ENCODE results near the gene EFEMP1.

DNA sequence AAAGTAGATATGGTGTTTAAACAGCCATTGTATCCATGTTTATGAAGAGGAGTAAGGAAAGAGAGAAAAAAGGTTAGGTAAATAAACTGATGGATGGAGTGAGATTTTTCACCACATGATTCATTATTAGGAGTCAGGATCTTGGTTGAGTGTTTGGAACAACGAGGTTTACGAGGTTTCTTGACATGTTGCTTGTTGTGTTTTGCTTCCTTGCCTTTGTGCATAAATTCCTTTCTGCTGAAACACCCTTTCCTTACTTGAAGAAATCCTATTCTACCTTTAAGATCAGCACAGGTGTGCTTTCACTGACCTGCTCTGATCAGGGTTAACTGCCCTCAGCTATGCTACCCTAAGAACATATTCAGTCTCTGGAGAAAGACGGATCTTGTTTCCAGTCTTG, 66.6 kb downstream of the EFEMP1 start:
- TF ChIP-seq CTCF (IDR thresholded peaks at IDR 0.05) = no peak
- TF ChIP-seq POLR2A (IDR thresholded peaks at IDR 0.05; ENCODE audit: low read depth) = no peak
